H9 (cell line): Measurements from ENCODE around the gene XIRP1. TPM values are rescaled to one million over a fixed set of nuclear protein-coding genes. Genes with fewer than 3 reads are reported as not detected.

Source experiments
- DNase-seq: peaks from one replicate; pipeline ENCODE4 v3.0.0-alpha.2; 2017
- H2AFZ ChIP-seq: one replicate; pipeline ENCODE4 v1.6.1; 2013; ENCODE audit warnings: mild to moderate bottlenecking, low read length, control low read depth, moderate library complexity
- H2AK5ac ChIP-seq: 2 replicates; pipeline ENCODE4 v1.6.1; 2013; ENCODE audit warnings: low read length, control low read depth, mixed read lengths; ENCODE audit not compliant: insufficient read length
- H2BK120ac ChIP-seq: one replicate; pipeline ENCODE4 v1.6.1; 2013; ENCODE audit warnings: low read depth, mild to moderate bottlenecking, low read length, control low read depth, inconsistent platforms; ENCODE audit not compliant: poor library complexity, severe bottlenecking
- H2BK12ac ChIP-seq: 2 replicates; pipeline ENCODE4 v1.6.1; 2013; ENCODE audit warnings: low read length, control low read depth, mixed read lengths, low read depth; ENCODE audit not compliant: insufficient read length
- H2BK15ac ChIP-seq: 2 replicates; pipeline ENCODE4 v1.6.1; 2013; ENCODE audit warnings: low read depth, low read length, control low read depth
- H2BK20ac ChIP-seq: one replicate; pipeline ENCODE4 v1.6.1; 2013; ENCODE audit warnings: low read depth, mild to moderate bottlenecking, low read length, control low read depth, inconsistent platforms; ENCODE audit not compliant: poor library complexity, severe bottlenecking
- H2BK5ac ChIP-seq: 2 replicates; pipeline ENCODE4 v1.6.1; 2013; ENCODE audit warnings: low read length, control low read depth, mixed read lengths; ENCODE audit not compliant: insufficient read length
- H3K14ac ChIP-seq: 2 replicates; pipeline ENCODE4 v1.6.1; 2013; ENCODE audit warnings: low read length, control low read depth; ENCODE audit not compliant: insufficient read depth
- H3K18ac ChIP-seq: 2 replicates; pipeline ENCODE4 v1.6.1; 2013; ENCODE audit warnings: low read depth, mild to moderate bottlenecking, mixed read lengths, low read length, control low read depth; ENCODE audit not compliant: insufficient read length
- H3K23ac ChIP-seq: 2 replicates; pipeline ENCODE4 v1.6.1; 2013; ENCODE audit warnings: low read length, control low read depth, mixed read lengths, low read depth; ENCODE audit not compliant: insufficient read length
- H3K23me2 ChIP-seq: 2 replicates; pipeline ENCODE4 v1.6.1; 2013; ENCODE audit warnings: low read depth, mild to moderate bottlenecking, mixed read lengths, low read length, control low read depth; ENCODE audit not compliant: insufficient read length, poor library complexity, severe bottlenecking
- H3K27ac ChIP-seq: 2 replicates; pipeline ENCODE4 v1.5.1; 2013; ENCODE audit warnings: low read length, control low read depth, mixed read lengths, low read depth; ENCODE audit not compliant: insufficient read length
- H3K27me3 ChIP-seq: 2 replicates; pipeline ENCODE4 v1.6.1; 2013; ENCODE audit warnings: low read length, control low read depth, inconsistent platforms; ENCODE audit not compliant: insufficient read depth
- H3K4ac ChIP-seq: 2 replicates; pipeline ENCODE4 v1.6.1; 2013; ENCODE audit warnings: low read depth, mild to moderate bottlenecking, control low read depth, inconsistent platforms, low read length, moderate library complexity
- H3K4me1 ChIP-seq: 2 replicates; pipeline ENCODE4 v1.6.1; 2013; ENCODE audit warnings: low read length, control low read depth, inconsistent platforms; ENCODE audit not compliant: insufficient read depth
- H3K4me2 ChIP-seq: 2 replicates; pipeline ENCODE4 v1.6.1; 2013; ENCODE audit warnings: low read length, control low read depth, mixed read lengths; ENCODE audit not compliant: insufficient read length, insufficient read depth
- H3K56ac ChIP-seq: 2 replicates; pipeline ENCODE4 v1.6.1; 2013; ENCODE audit warnings: low read depth, mild to moderate bottlenecking, mixed read lengths, low read length, control low read depth; ENCODE audit not compliant: insufficient read length
- H3K79me1 ChIP-seq: 2 replicates; pipeline ENCODE4 v1.6.1; 2013; ENCODE audit warnings: low read depth, mild to moderate bottlenecking, moderate library complexity, low read length, control low read depth, inconsistent platforms; ENCODE audit not compliant: insufficient read depth, poor library complexity, severe bottlenecking
- H3K79me2 ChIP-seq: 2 replicates; pipeline ENCODE4 v1.6.1; 2013; ENCODE audit warnings: low read length, control low read depth, inconsistent platforms; ENCODE audit not compliant: insufficient read depth
- H3K9ac ChIP-seq: 2 replicates; pipeline ENCODE4 v1.6.1; 2013; ENCODE audit warnings: low read length, control low read depth, mixed read lengths; ENCODE audit not compliant: insufficient read length; ENCODE audit errors: extremely low read depth
- H3K9me3 ChIP-seq: one replicate; pipeline ENCODE4 v1.6.1; 2013; ENCODE audit warnings: low read depth, low read length, inconsistent platforms; ENCODE audit not compliant: control insufficient read depth
- H3T11ph ChIP-seq: one replicate; pipeline ENCODE4 v1.6.1; 2013; ENCODE audit warnings: mild to moderate bottlenecking, low read length, control low read depth, inconsistent platforms
- H4K20me1 ChIP-seq: one replicate; pipeline ENCODE4 v1.6.1; 2013; ENCODE audit not compliant: control insufficient read depth, insufficient read length, insufficient read depth
- H4K5ac ChIP-seq: 2 replicates; pipeline ENCODE4 v1.6.1; 2013; ENCODE audit warnings: low read depth, mild to moderate bottlenecking, mixed read lengths, low read length, control low read depth; ENCODE audit not compliant: insufficient read length
- H4K8ac ChIP-seq: replicated peaks from 2 replicates; pipeline ENCODE4 v1.6.1; 2013; ENCODE audit warnings: low read length, control low read depth, mixed read lengths, low read depth; ENCODE audit not compliant: insufficient read length
- H4K91ac ChIP-seq: 2 replicates; pipeline ENCODE4 v1.6.1; 2013; ENCODE audit warnings: low read depth, mild to moderate bottlenecking, moderate library complexity, mixed read lengths, low read length, control low read depth; ENCODE audit not compliant: insufficient read length
- H3K27ac Mint-ChIP-seq, 3 experiments: 2 replicates in 2 of 3; 3 replicates in 1 of 3; pipeline ENCODE4 v1.8.0; 2020 to 2021; ENCODE audit warnings: mixed read lengths in 3 of 3, mild to moderate bottlenecking in 1 of 3, moderate library complexity in 1 of 3
- H3K27me3 Mint-ChIP-seq: 2 replicates; pipeline ENCODE4 v1.8.0; 2021; ENCODE audit warnings: low read depth, mild to moderate bottlenecking, moderate library complexity, mixed read lengths
- H3K36me3 Mint-ChIP-seq, 3 experiments: 2 replicates in 2 of 3; 3 replicates in 1 of 3; pipeline ENCODE4 v1.8.0; 2020 to 2021; ENCODE audit warnings: low read depth in 3 of 3, mixed read lengths in 3 of 3; ENCODE audit not compliant: insufficient read depth in 1 of 3
- H3K4me1 Mint-ChIP-seq, 2 experiments: 2 replicates each; pipeline ENCODE4 v1.8.0; 2020; ENCODE audit warnings: mixed read lengths in 2 of 2
- H3K4me3 Mint-ChIP-seq, 2 experiments: 2 replicates in 1 of 2; 3 replicates in 1 of 2; pipeline ENCODE4 v1.8.0; 2020 to 2021; ENCODE audit warnings: mild to moderate bottlenecking in 2 of 2, mixed read lengths in 2 of 2, moderate library complexity in 1 of 2
- H3K9me3 Mint-ChIP-seq, 2 experiments: 2 replicates in 1 of 2; 3 replicates in 1 of 2; pipeline ENCODE4 v1.8.0; 2020; ENCODE audit warnings: mild to moderate bottlenecking in 2 of 2, mixed read lengths in 2 of 2, moderate library complexity in 1 of 2
- CTCF ChIP-seq: fragments of 200-600 bp; sonication (generic); conservative IDR thresholded peaks from 3 replicates; pipeline ENCODE4 v1.8.0; 2021; ENCODE audit warnings: antibody characterized with exemption, mild to moderate bottlenecking
- WGBS: extraction: QIAGEN DNeasy Blood & Tissue Kit; methylation state at CpG from one replicate; pipeline ENCODE4 v1.1.7; 2013; ENCODE audit warnings: missing lambda C conversion rate, low lambda C conversion rate, mixed read lengths; ENCODE audit not compliant: insufficient read length; ENCODE audit errors: extremely low coverage; 5-methylcytosine and 5-hydroxymethylcytosine counted together
- total RNA-seq: library from RNA; stranded (reverse); gene quantifications from 2 replicates; pipeline ENCODE4 v1.2.1, GENCODE V29; 2021

The XIRP1 gene
- total RNA-seq, 1 experiment from 2014 or later: not detected

- H3K27me3 Mint-ChIP-seq: peaks cover 2% of the 10 kb centered on the region; the same call in 1 of the 2 replicates
- no peak for DNase-seq
- H3K56ac ChIP-seq: no peak overlapping the region
- no peak for TF ChIP-seq CTCF
- no peak overlapping the region for H2BK12ac ChIP-seq
- H3K4me3 Mint-ChIP-seq: no peak overlapping the region
- no peaks in the 10 kb centered on the region for H3K79me1 ChIP-seq
- no peak overlapping the region for H2AFZ ChIP-seq
- no peak overlapping the region for H3K14ac ChIP-seq
- H3K23ac ChIP-seq: no peak overlapping the region
- H3K4me1 ChIP-seq: peaks cover 4% of the 10 kb centered on the region
- H4K91ac ChIP-seq: no peak overlapping the region
- no peak overlapping the region for H2AK5ac ChIP-seq
- H3K36me3 Mint-ChIP-seq: no peaks in the 10 kb centered on the region
- WGBS: no CpG with 5 or more reads among the region's 3 CpGs
- H2BK5ac ChIP-seq: no peak overlapping the region
- H3K4ac ChIP-seq: no peak overlapping the region
- H4K20me1 ChIP-seq: peaks cover 2% of the 10 kb centered on the region
- no peak overlapping the region for H2BK20ac ChIP-seq
- no peaks in the 10 kb centered on the region for H3K9me3 ChIP-seq
- peaks cover 0 to 4% of the 10 kb centered on the region in 2 experiments; a peak in 1 of 5 replicates for H3K9me3 Mint-ChIP-seq
- no peaks in the 10 kb centered on the region for H3K79me2 ChIP-seq
- H3K4me2 ChIP-seq: no peak overlapping the region
- peaks cover 35 to 37% of the 10 kb centered on the region in 2 experiments for H3K4me1 Mint-ChIP-seq
- no peak overlapping the region for H3T11ph ChIP-seq
- no peak overlapping the region for H4K8ac ChIP-seq
- no peak overlapping the region for H2BK15ac ChIP-seq
- H3K23me2 ChIP-seq: no peaks in the 10 kb centered on the region
- H4K5ac ChIP-seq: no peak overlapping the region
- no peak overlapping the region for H3K27ac ChIP-seq
- H3K18ac ChIP-seq: no peak overlapping the region
- H3K27ac Mint-ChIP-seq: no peak overlapping the region
- no peak overlapping the region for H2BK120ac ChIP-seq
- H3K27me3 ChIP-seq: no peaks in the 10 kb centered on the region
- no peak overlapping the region for H3K9ac ChIP-seq
These were observed 17.7 kb upstream of the XIRP1 start for GRCh38 chr3:39210078-39210477.
